Peyer's patch (tissue), 4 donors: ENCODE data around the gene GRAMD4.

Experiments used
- POLR2A ChIP-seq, 2 donors: fragments of 450-650 bp; IDR thresholded peaks; one replicate each; pipeline ENCODE4 v1.5.1; 2017; ENCODE audit warnings: antibody characterized with exemption in 2 of 2, mild to moderate bottlenecking in 2 of 2, moderate library complexity in 2 of 2
- TF ChIP-seq, protein P1 (sequence below), 6 experiments: fragments of 450-650 bp in 4 of 6; fragments of 200-600 bp in 2 of 6; sonication (generic) in 1 of 6; IDR thresholded peaks; one replicate each; pipeline ENCODE4 v1.5.1; 2017 to 2019; ENCODE audit warnings: antibody characterized with exemption in 6 of 6, mild to moderate bottlenecking in 3 of 6, moderate library complexity in 1 of 6

DNA sequence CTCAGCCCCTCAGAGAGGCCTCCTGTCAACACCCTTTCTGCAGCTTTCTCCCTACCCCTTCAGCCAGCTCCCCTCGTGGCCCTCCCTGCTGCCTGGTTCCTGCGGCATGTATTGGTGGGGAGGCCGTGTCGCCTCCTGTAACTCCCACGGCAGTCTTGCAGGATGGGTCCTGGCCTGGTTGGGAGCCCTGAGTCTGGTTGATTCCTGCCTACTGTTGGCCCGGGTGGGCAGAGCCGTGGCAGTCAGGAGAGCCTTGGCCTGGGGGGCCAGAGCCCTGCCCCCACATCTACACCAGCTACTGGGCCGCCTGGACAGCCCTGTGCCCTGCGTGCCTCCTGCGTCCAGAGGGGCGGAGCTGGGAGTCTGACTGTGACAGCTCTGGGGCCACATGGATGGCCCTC lies 30.3 kb upstream of the GRAMD4 start:
- TF ChIP-seq, protein P1, sequence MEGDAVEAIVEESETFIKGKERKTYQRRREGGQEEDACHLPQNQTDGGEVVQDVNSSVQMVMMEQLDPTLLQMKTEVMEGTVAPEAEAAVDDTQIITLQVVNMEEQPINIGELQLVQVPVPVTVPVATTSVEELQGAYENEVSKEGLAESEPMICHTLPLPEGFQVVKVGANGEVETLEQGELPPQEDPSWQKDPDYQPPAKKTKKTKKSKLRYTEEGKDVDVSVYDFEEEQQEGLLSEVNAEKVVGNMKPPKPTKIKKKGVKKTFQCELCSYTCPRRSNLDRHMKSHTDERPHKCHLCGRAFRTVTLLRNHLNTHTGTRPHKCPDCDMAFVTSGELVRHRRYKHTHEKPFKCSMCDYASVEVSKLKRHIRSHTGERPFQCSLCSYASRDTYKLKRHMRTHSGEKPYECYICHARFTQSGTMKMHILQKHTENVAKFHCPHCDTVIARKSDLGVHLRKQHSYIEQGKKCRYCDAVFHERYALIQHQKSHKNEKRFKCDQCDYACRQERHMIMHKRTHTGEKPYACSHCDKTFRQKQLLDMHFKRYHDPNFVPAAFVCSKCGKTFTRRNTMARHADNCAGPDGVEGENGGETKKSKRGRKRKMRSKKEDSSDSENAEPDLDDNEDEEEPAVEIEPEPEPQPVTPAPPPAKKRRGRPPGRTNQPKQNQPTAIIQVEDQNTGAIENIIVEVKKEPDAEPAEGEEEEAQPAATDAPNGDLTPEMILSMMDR (IDR thresholded peaks at IDR 0.05) = no peak
- no peak for TF ChIP-seq POLR2A (IDR thresholded peaks at IDR 0.05)
